Hepatocyte (in vitro differentiated cells): Measurements from ENCODE around the gene PANK2. TPM values are rescaled to one million over a fixed set of nuclear protein-coding genes. Genes with fewer than 3 reads are reported as not detected.
A peak's percentile ranks its signal among the peaks of the same experiment; 100 is the strongest.

ENCODE experiments used
- DNase-seq: peaks from one replicate; pipeline ENCODE4 v3.0.0-alpha.2; 2016; ENCODE audit warnings: low spot score
- H2AFZ ChIP-seq: fragments of 200-600 bp; sonication (generic); 2 replicates; pipeline ENCODE4 v1.6.0; 2016; ENCODE audit warnings: antibody characterized with exemption, mild to moderate bottlenecking
- H3K27ac ChIP-seq: fragments of 200-600 bp; sonication (generic); 2 replicates; pipeline ENCODE4 v1.5.1; 2016; ENCODE audit warnings: mild to moderate bottlenecking
- H3K27me3 ChIP-seq: fragments of 200-600 bp; sonication (generic); 2 replicates; pipeline ENCODE4 v1.6.1; 2016
- H3K36me3 ChIP-seq: fragments of 200-600 bp; sonication (generic); replicated peaks from 2 replicates; pipeline ENCODE4 v1.5.1; 2016; ENCODE audit warnings: low read depth; ENCODE audit not compliant: insufficient read depth
- H3K4me1 ChIP-seq: fragments of 200-600 bp; sonication (generic); 2 replicates; pipeline ENCODE4 v1.5.1; 2016; ENCODE audit warnings: mild to moderate bottlenecking, moderate library complexity; ENCODE audit not compliant: insufficient read depth
- H3K4me2 ChIP-seq: fragments of 200-600 bp; sonication (generic); 2 replicates; pipeline ENCODE4 v1.6.0; 2016
- H3K4me3 ChIP-seq: fragments of 200-600 bp; sonication (generic); 2 replicates; pipeline ENCODE4 v1.5.1; 2016; ENCODE audit warnings: mild to moderate bottlenecking
- H3K79me2 ChIP-seq: fragments of 200-600 bp; sonication (generic); 2 replicates; pipeline ENCODE4 v1.6.0; 2017; ENCODE audit warnings: mild to moderate bottlenecking
- H3K9me2 ChIP-seq: fragments of 200-600 bp; sonication (generic); replicated peaks from 2 replicates; pipeline ENCODE4 v1.6.0; 2017; ENCODE audit warnings: mild to moderate bottlenecking; ENCODE audit not compliant: insufficient read depth
- H3K9me3 ChIP-seq: fragments of 200-600 bp; sonication (generic); 2 replicates; pipeline ENCODE4 v1.5.1; 2016; ENCODE audit warnings: low read depth, mild to moderate bottlenecking
- H4K20me1 ChIP-seq: fragments of 200-600 bp; sonication (generic); 2 replicates; pipeline ENCODE4 v1.6.0; 2016; ENCODE audit warnings: mild to moderate bottlenecking; ENCODE audit not compliant: insufficient read depth, poor library complexity, severe bottlenecking
- EZH2 ChIP-seq: fragments of 200-600 bp; sonication (generic); IDR thresholded peaks from 2 replicates; pipeline ENCODE4 v1.6.1; 2016; ENCODE audit warnings: antibody characterized with exemption, mild to moderate bottlenecking, borderline replicate concordance
- EZH2phosphoT487 ChIP-seq: fragments of 200-600 bp; sonication (generic); IDR thresholded peaks from one replicate; pipeline ENCODE4 v1.6.1; 2018; ENCODE audit warnings: antibody characterized with exemption, mild to moderate bottlenecking, low read depth, moderate library complexity; ENCODE audit not compliant: unreplicated experiment, severe bottlenecking
- WGBS: methylation state at CpG from one replicate; pipeline ENCODE4 v1.1.6; 2016; ENCODE audit warnings: low lambda C conversion rate; ENCODE audit errors: missing lambda C conversion rate; 5-methylcytosine and 5-hydroxymethylcytosine counted together
- polyA plus RNA-seq: library from polyadenylated mRNA; unstranded; fragments of >200 nt; fragmentation: Nextera tagmentation; extraction: Ambion mirVana; gene quantifications from 2 replicates; pipeline ENCODE4 v1.2.1, GENCODE V29; 2016
- total RNA-seq: library from RNA; depleted of rRNA; stranded (reverse); fragments of >200 nt; gene quantifications from 2 replicates; pipeline ENCODE4 v1.2.3, GENCODE V29; 2014
- TF ChIP-seq, protein P1 (sequence below): fragments of 200-600 bp; sonication (generic); IDR thresholded peaks from 2 replicates; pipeline ENCODE4 v1.5.1; 2016; ENCODE audit warnings: antibody characterized with exemption, mild to moderate bottlenecking; ENCODE audit not compliant: poor library complexity

PANK2 gene
- total and polyA plus RNA-seq, 2 experiments from 2014 or later: 24.1 to 37.6 TPM

DNA sequence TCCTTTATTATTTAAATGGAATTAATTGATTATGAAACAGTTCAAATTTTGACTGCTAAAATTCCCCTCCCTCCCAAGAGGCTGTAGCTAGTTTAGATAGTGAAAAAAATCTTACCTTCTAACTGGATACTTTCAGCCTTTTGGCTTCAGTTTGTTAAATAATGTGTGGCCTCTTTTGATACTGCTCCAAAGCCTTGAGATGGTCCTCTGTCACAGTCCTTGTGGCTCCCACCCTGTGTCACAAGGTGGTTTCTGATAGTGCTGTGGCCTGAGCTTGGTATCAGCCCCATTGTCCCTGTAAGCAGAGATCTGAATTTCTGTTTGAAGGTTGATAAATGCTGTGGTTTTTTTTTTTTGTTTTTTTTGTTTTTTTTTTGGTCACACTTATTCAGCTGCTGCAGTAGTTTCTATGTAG is 20.8 kb downstream of the PANK2 start:
- TF ChIP-seq, protein P1, sequence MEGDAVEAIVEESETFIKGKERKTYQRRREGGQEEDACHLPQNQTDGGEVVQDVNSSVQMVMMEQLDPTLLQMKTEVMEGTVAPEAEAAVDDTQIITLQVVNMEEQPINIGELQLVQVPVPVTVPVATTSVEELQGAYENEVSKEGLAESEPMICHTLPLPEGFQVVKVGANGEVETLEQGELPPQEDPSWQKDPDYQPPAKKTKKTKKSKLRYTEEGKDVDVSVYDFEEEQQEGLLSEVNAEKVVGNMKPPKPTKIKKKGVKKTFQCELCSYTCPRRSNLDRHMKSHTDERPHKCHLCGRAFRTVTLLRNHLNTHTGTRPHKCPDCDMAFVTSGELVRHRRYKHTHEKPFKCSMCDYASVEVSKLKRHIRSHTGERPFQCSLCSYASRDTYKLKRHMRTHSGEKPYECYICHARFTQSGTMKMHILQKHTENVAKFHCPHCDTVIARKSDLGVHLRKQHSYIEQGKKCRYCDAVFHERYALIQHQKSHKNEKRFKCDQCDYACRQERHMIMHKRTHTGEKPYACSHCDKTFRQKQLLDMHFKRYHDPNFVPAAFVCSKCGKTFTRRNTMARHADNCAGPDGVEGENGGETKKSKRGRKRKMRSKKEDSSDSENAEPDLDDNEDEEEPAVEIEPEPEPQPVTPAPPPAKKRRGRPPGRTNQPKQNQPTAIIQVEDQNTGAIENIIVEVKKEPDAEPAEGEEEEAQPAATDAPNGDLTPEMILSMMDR: no peak
- TF ChIP-seq EZH2phosphoT487 (no peak), EZH2 (no peak)
- no peak overlapping the region for H3K4me2 ChIP-seq
- DNase-seq: no peak
- H3K36me3 ChIP-seq: no peaks in the 10 kb centered on the region
- H3K79me2 ChIP-seq: peaks cover 96% of the 10 kb centered on the region
- no peaks in the 10 kb centered on the region for H3K9me2 ChIP-seq
- no peak overlapping the region for H2AFZ ChIP-seq
- H3K27me3 ChIP-seq: no peaks in the 10 kb centered on the region
- H3K27ac ChIP-seq: no peak overlapping the region
- peaks cover 78% of the 10 kb centered on the region for H4K20me1 ChIP-seq
- no peaks in the 10 kb centered on the region for H3K4me1 ChIP-seq
- H3K9me3 ChIP-seq: no peaks in the 10 kb centered on the region
- H3K4me3 ChIP-seq: no peak overlapping the region

DNA sequence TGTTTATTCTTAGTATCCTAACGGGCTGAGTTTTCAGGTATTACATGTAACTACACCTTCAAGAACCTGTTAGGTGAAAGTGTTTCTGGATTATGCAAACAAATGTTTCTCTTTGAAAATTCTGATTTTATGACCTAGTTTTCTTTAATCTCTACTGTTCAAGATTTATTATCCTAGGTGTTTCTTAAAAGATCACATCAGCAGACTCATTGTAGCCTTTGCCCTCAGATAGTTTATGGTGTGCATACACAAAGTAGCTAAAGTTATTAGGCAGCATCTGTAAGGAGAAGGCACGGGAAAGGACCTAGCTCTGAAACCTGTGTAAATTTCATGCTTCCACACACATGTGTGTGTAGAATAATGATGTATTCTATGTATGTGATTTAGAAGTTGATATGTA is 21.7 kb downstream of the PANK2 start:
- Histone ChIP-seq H2AFZ (no peak overlapping the region), H3K4me1 (no peaks in the 10 kb centered on the region), H3K4me2 (no peak overlapping the region), H3K9me3 (no peaks in the 10 kb centered on the region), H3K27me3 (no peaks in the 10 kb centered on the region), H4K20me1 (peaks cover 77% of the 10 kb centered on the region), H3K36me3 (no peaks in the 10 kb centered on the region), H3K9me2 (no peaks in the 10 kb centered on the region), H3K4me3 (no peak overlapping the region), H3K27ac (no peak overlapping the region), H3K79me2 (peaks cover 96% of the 10 kb centered on the region)
- DNase-seq: no peak
- TF ChIP-seq, protein P1: no peak
- TF ChIP-seq EZH2phosphoT487: peak; percentile 46
- WGBS: 72% methylated on average over 2 of the region's 2 CpGs

DNA sequence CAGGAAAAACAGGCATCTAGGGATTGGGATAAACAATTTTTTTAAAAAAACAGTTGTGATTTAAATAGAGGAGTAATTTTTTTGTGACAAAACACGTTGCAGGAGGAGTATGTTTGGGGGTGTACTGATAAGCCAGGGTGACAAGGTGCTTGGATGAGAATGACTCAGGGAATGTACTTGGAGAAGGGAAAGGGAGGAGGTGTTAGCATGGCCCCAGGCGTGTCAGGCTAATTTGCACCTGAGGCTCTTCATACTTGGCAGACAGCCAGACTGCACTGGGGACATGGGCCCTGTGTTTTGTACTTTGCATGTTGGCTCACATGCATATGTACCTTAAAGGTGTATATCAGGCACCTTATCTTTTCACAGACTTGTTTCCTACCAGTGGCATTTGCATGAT is 22.8 kb downstream of the PANK2 start:
- Histone ChIP-seq H4K20me1 (peaks cover 77% of the 10 kb centered on the region), H3K9me2 (no peaks in the 10 kb centered on the region), H2AFZ (no peak overlapping the region), H3K27me3 (no peaks in the 10 kb centered on the region), H3K4me2 (no peak overlapping the region), H3K36me3 (no peaks in the 10 kb centered on the region), H3K79me2 (peaks cover 96% of the 10 kb centered on the region), H3K9me3 (no peaks in the 10 kb centered on the region), H3K27ac (no peak overlapping the region), H3K4me1 (no peaks in the 10 kb centered on the region), H3K4me3 (no peak overlapping the region)
- no peak for DNase-seq
- no peak for TF ChIP-seq EZH2phosphoT487
- TF ChIP-seq EZH2: no peak
- TF ChIP-seq, protein P1: no peak
- WGBS: 78% methylated on average over 2 of the region's 2 CpGs

DNA sequence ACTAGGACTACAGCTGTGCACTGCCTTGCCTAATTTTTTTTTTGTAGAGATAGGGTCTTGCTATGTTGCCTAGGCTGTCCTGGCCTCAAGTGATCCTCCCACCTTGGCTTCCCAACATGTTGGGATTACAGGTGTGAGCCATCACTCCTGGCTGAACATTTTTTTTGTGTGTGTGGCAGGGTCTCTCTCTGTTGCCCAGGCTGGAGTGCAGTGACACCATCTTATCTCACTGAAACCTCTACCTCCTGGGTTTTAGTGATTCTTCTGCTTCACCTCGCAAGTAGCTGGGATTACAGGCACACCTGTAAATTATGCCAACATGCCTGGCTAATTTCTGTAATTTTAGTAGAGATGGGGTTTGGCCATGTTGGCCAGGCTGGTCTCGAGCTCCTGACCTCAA is 25.3 kb downstream of the PANK2 start:
- Histone ChIP-seq H3K27me3 (no peaks in the 10 kb centered on the region), H3K9me2 (no peaks in the 10 kb centered on the region), H3K79me2 (peaks cover 94% of the 10 kb centered on the region), H4K20me1 (peaks cover 70% of the 10 kb centered on the region), H3K4me2 (no peak overlapping the region), H3K36me3 (no peaks in the 10 kb centered on the region), H3K4me3 (no peak overlapping the region), H3K27ac (no peak overlapping the region), H2AFZ (no peak overlapping the region), H3K4me1 (no peaks in the 10 kb centered on the region), H3K9me3 (no peaks in the 10 kb centered on the region)
- DNase-seq: no peak
- WGBS: 98% methylated on average over 2 of the region's 2 CpGs
- TF ChIP-seq, protein P1: no peak
- TF ChIP-seq EZH2phosphoT487: no peak
- TF ChIP-seq EZH2: no peak
